ENCODE measurements around the gene INSYN2B. TPM values are rescaled to one million over a fixed set of nuclear protein-coding genes. Genes with fewer than 3 reads are reported as not detected.
"Not testable (repeated sequence)": the region's sequence is repeated elsewhere in the genome, so short reads cannot be mapped to it uniquely, and the experiment has no call there.

Gene INSYN2B
- total RNA-seq, 1 experiment from 2014 or later = not detected

DNA sequence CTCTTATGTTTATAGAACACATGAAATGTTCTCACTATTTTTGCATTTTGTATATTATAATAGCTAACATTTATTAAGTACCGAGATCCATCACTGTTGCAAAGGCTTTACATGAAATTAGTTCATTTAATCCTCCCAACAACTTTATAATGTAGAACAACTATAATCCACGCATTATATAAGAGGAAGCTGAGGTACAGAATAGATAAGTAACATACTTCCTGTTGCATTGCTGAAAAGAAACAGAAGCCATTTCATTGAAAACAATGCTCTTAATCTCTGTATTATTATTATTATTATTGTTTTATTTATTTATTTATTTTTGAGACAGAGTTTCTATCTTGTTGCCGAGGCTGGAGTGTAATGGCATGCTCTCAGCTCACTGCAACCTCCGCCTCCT, 7.9 kb upstream of the INSYN2B start:
- in situ Hi-C loops (cut with HindIII; ENCODE audit: low pct_unique_long_range_greater_than_20kb, low sequenced_read_pairs) = no loop called here
- no peak for DNase-seq (ENCODE audit: low read depth, low spot score)

DNA sequence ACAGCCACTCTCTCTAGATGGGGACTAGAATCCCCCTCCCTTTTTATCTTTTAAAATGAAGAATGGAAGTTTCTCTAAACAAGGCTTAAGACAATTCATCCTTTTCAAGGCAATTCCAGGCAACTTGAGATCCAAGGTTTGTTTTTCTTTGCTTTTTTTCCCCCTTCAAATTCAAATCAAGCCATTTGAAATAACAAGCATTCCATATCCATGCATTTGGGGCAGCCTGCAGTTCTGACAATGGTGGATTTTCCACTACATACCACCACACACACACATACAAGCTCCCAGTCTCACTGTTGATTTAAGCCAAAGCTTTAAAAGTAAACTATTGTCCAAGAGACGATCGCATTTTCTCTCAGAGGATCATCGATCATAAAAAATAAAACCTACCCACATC, 424 bp downstream of the INSYN2B start:
- in situ Hi-C loops (cut with HindIII; ENCODE audit: low pct_unique_long_range_greater_than_20kb, low sequenced_read_pairs) = no loop called here
- no peak for DNase-seq (ENCODE audit: low read depth, low spot score)

DNA sequence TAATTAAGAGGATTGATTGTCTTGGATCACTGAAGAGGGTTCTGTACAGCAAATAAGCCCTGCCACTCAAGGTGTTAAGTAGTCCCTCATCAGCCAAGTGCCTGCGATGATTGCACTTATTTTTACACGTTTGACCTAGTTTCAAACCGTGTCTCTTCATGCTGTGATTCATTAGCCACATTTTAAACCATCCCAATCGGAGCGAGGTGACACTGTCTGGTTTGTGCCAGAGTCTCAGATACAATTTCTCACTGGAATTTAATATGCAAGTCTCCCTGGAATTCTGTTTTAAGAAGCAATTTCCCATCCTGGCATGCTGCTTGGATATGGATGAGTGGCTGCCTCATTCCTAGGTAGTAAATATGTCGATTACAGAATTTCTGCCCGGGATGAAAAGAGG, 1.6 kb downstream of the INSYN2B start:
- no peak for DNase-seq (ENCODE audit: low read depth, low spot score)
- in situ Hi-C loops (cut with HindIII; ENCODE audit: low pct_unique_long_range_greater_than_20kb, low sequenced_read_pairs) = no loop called here

DNA sequence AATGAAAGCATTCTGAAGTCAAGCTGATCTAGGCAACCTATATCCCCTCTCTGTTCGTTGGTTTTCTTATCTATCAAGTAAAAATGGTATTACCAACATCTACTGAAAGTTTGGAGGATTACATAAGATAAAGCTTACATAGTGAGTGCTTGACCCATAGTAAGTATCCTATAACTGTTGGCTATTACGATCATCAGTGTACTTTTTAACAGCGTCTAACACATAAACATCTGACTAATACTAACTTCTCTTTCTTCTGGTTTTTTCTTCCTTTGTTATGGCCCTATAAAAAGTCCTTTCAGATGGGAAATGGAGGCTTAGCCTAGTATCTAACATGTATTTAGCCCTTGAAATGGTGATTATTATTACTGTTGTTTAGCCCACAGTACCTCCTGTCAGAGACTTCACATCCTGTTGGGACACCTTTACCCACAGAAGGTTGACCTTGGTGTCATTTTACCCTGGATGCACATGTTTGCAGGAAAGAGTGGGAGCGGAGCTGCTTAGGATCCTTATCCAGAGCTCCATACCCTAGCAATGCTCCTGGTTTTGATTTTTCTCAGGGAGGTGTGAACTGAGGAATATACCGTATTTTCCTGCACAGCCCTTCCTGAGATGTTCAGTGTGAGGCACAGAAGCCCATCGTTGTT, 6.0 kb downstream of the INSYN2B start:
- in situ Hi-C loops (cut with HindIII; ENCODE audit: low pct_unique_long_range_greater_than_20kb, low sequenced_read_pairs) = no loop called here
- no peak for DNase-seq (ENCODE audit: low read depth, low spot score)

DNA sequence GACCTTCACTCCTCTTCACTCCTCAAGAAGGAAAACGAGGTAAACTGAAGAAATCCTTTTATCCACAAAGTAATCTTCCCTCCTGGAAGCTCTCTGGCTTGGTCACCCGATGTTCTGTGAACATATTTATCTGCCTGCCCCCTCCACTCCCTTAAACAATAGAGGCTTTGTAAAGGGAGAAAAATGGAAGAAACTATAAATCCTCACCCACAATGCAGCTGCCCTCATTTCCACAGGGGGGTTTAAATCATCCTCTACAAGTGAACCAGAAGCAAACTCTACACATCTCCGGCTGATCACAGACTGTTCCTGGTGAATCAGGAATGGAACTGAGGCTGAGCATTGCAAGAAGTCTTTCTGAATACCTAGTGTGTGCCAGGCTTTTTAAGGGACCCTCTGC, 7.2 kb downstream of the INSYN2B start:
- in situ Hi-C loops (cut with HindIII; ENCODE audit: low pct_unique_long_range_greater_than_20kb, low sequenced_read_pairs) = no loop called here
- DNase-seq (ENCODE audit: low read depth, low spot score) = no peak

DNA sequence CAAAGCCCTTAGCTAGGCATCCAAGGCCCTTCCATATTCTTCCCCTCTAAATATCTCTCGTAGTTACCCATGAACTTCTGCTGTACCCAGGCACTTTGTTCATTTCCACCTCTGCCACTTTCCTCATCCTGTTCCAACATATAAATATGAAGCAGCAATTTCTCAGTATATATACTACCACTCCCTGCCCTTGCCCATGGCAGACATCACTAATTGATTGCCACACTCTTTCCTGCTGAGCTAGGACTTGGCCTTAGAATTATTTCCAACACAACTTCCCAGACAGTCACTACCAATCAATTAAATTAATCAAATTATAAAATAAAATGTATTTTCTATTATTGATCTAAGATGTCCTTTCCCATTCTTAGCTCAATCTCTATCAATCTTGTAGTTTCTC, 8.5 kb downstream of the INSYN2B start:
- no peak for DNase-seq (ENCODE audit: low read depth, low spot score)
- in situ Hi-C loops (cut with HindIII; ENCODE audit: low pct_unique_long_range_greater_than_20kb, low sequenced_read_pairs) = no loop called here

DNA sequence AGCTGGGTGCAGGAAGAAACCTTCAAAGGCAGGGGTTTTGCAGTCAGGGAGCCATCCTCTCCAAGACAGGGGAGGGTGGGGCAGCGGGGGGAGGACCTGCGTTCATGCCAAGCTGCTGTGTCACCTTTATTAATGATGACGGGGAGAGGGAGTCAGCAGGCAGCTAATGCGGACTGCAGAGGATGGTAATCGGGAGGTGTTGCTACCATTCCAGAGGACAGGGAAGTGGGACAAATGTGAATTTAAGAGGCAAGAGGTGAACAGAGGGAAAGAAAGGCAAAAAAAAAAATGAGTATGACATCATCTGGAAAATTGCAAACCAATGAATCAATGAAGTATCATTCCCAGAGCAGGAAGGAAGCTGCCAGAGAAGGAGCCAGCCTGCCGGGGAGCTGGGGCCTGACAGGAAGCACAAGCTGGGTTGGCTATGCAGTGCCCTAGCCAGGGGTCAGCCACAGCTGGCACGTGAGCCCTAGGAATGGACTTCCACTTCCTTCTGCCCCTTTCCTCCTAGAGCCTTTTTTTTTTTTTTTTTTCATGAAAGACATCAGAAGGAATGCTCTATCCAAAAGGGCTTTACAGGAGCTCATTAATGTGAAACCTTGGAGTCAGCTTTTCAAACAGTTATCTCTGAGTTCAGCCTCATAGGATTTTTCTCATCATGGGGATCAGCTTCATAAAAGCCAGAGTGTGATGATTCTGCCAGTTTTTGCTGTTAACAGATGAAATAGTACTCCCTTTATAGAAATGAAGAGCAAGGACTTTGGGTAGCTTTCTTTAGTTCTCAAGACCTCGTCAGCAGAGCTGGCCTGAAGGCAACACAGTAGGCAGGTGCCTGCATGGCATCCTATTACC, 9.2 kb downstream of the INSYN2B start:
- in situ Hi-C loops (cut with HindIII; ENCODE audit: low pct_unique_long_range_greater_than_20kb, low sequenced_read_pairs) = no loop called here
- no peak for DNase-seq (ENCODE audit: low read depth, low spot score)

DNA sequence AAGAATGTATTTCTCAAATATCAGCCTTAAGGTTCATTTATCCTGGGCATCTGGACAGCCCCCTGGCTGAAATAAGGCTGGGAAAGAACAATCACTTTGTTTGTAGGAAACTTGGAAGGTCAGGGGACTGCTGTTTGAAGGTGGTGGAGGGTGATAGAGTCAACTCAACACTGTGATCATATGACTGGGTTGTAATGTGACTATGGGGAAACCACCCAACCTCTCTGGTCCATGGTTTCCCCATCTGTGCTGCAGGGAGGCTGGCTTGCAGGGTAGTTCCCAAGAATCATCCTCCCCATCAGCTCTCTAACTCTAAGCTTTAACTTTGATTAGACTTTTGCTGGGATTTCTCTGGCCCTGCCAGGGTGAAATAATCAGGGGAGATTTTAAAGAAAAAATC, 10.0 kb downstream of the INSYN2B start:
- in situ Hi-C loops (cut with HindIII; ENCODE audit: low pct_unique_long_range_greater_than_20kb, low sequenced_read_pairs) = no loop called here

DNA sequence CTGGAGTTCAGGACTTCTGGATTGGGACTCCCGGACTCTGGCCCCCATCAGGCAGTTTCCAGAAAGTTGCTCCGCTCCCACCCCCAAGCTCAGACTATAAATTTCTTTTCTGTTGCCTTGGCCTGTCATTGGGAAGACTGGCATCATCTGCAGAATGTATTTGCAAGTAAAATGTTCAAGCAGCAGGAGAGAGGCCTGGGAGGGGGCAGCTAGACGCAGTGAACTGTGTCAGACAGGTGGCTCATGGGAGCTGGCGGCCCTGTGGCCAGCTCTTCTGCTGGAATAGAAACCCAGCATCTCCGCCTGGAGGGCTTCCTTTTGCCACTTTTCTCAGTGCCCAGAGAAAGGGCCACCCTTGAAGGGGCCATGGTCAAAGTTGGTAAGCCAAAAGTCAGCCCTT, 16.0 kb downstream of the INSYN2B start:
- in situ Hi-C loops (cut with HindIII; ENCODE audit: low pct_unique_long_range_greater_than_20kb, low sequenced_read_pairs) = no loop called here
- DNase-seq (ENCODE audit: low read depth, low spot score) = no peak

More for the DNA sequence above, 10.0 kb downstream of the INSYN2B start:
- DNase-seq (ENCODE audit: low read depth, low spot score) = no peak

DNA sequence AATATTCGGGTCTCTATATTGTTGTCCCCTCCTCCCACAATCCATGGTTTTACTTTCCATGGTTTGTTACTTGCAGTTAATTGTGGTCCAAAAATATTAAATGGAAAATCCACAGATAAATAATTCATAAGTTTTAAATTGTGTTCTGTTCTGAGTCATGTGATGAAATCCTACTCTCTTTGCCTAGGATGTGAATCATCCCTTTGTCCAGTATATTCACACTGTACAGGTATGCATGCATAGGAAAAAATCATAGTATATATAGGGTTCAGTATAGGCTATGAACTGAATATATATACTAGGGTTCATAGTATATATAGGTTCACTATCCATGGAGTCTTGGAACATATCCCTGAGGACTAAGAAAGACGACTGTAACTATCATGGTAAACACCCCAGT, 19.6 kb downstream of the INSYN2B start:
- in situ Hi-C loops (cut with HindIII; ENCODE audit: low pct_unique_long_range_greater_than_20kb, low sequenced_read_pairs) = no loop called here
- no peak for DNase-seq (ENCODE audit: low read depth, low spot score)

DNA sequence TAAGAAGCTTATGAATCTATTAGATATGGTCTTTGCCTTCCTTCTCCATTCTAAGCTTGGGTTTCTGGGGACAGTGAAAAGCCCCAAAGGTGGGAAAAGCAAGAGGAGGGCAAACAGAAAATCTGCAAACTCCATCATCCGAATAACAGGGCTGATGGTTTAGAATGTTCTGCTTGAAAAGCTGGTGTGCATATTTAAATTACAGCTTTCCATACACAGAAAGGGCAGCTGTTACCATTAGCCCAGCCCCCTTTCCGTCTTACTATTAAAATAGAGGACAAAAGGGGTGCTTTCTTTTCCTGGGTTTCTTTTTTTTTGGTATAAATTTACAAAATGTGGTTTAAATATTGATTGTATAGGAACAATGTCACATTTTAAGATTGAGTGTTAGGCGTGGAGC, 22.0 kb downstream of the INSYN2B start:
- in situ Hi-C loops (cut with HindIII; ENCODE audit: low pct_unique_long_range_greater_than_20kb, low sequenced_read_pairs) = no loop called here
- DNase-seq (ENCODE audit: low read depth, low spot score) = no peak

DNA sequence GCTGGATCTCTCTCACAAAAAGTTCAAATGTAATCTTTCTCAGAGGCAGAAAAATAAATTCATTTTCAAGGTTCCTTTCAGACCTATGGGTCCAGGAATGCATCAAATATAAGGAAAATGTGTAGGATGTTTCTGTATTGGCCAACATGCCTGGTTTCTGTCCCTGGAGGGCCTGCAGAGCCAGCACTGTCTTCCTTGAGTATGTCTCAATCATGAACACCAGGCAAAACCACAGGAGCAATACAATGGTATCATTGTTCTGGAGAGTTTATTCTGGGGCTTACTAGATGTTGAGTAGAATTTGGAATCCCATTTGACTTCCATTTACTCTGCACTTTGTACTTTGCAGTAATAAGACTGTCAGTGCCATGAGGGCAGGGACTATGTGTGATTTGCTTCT, 23.5 kb downstream of the INSYN2B start:
- in situ Hi-C loops (cut with HindIII; ENCODE audit: low pct_unique_long_range_greater_than_20kb, low sequenced_read_pairs) = no loop called here
- DNase-seq (ENCODE audit: low read depth, low spot score) = peak; percentile 28

DNA sequence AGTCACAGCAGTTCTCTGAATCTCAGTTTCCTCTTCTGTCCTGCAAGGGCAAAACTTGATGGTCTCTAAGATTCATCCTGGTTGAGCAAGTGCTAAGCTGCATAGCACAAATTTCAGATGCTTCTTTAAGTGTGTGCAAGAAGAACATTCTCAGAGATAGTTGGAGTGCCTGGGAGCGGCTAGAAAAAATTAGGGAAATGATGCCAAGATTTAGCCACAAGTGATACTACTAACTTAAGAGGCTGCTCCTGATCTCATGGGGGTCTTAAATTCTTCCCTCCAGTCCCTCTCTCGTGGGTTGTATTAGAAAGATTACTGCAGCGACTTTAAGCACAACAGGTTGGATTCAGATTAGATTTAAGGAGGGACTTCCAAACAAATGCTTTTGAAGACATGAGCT, 24.2 kb downstream of the INSYN2B start:
- in situ Hi-C loops (cut with HindIII; ENCODE audit: low pct_unique_long_range_greater_than_20kb, low sequenced_read_pairs) = no loop called here

DNA sequence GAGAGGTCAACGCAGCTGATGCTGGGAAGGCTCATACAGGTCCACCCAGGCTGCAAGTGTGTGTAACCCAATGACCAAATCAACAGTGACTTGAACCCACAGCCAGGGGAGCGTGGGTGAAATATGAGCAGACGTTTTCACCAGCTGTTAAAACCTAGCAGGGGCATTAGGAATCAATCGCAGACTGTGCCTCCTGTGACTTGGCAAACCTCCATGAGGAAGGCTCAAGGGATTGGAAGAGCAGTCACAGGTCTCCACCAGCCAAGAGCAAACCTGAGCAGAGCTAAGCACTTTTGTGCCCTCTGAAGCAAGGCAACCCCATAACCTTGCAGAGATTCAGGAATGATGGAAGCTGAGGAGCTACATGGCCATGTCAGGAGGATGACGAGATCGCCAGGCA, 25.5 kb downstream of the INSYN2B start:
- in situ Hi-C loops (cut with HindIII; ENCODE audit: low pct_unique_long_range_greater_than_20kb, low sequenced_read_pairs) = no loop called here
- DNase-seq (ENCODE audit: low read depth, low spot score) = no peak

More for the DNA sequence above, 24.2 kb downstream of the INSYN2B start:
- no peak for DNase-seq (ENCODE audit: low read depth, low spot score)

DNA sequence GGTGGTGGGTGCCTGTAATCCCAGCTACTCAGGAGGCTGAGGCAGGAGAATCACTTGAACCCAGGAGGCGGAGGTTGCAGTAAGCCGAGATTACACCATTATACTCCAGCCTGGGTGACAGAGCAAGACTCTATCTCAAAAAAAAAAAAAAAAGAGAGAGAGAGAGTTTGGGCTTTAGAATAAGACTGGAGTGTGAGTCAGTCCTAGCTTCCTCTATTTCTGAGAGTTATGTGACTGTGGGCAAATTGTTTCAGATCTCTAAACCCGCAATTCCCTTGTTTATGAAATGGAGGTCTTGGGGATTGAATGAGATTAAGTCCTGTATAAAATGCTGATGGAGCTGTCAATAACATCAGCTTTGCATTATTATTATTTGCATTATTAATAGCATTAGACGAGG, 27.1 kb downstream of the INSYN2B start:
- DNase-seq (ENCODE audit: low read depth, low spot score) = not testable (repeated sequence)

DNA sequence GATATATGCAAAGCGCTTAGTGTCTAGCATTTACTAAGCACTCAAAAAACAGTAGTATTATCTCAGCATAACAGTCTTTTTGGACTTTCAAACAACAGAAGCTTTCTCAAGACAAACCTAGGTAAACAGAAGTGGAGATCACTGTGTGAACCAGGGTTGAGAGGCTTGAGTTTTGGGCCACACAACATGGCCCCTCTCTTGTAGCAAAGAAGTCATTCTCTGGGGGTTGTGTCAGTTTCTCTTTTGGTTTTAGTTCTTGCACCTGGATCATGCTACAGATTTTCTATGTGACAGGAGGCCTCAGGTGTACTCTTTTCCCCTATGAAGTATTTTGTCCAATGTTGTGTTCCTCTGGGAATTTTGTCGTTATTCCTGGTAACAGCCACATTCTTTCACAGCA, 30.0 kb downstream of the INSYN2B start:
- in situ Hi-C loops (cut with HindIII; ENCODE audit: low pct_unique_long_range_greater_than_20kb, low sequenced_read_pairs) = no loop called here

More for the DNA sequence above, 27.1 kb downstream of the INSYN2B start:
- in situ Hi-C loops (cut with HindIII; ENCODE audit: low pct_unique_long_range_greater_than_20kb, low sequenced_read_pairs) = not testable (repeated sequence)

DNA sequence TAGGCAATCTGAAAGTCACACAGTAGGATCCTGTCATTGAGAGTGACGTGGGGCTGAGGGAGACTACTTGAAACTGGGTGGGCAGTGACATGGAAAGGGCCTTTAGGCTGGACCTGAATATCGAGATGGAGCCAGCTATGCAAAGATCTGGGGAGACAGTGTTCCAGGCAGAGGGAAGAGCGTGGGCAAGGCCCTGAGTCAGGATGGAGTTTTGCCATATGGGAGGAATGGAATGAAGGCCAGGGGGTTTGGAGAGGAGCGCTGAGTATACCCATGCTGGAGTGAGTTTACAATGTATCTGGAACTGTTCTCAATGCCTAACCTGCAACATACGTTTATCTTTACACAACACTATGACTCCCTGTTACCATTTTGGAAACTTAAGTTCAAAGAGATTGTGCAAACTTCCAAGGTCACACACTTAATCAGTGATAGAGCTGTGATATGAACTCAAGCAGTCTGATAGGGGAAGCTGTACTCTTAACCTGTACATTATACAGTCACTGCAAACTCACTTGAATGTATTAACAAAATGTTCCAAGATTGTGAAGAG, 33.5 kb downstream of the INSYN2B start:
- in situ Hi-C loops (cut with HindIII; ENCODE audit: low pct_unique_long_range_greater_than_20kb, low sequenced_read_pairs) = no loop called here
- DNase-seq (ENCODE audit: low read depth, low spot score) = no peak

More for the DNA sequence above, 30.0 kb downstream of the INSYN2B start:
- DNase-seq (ENCODE audit: low read depth, low spot score) = no peak

DNA sequence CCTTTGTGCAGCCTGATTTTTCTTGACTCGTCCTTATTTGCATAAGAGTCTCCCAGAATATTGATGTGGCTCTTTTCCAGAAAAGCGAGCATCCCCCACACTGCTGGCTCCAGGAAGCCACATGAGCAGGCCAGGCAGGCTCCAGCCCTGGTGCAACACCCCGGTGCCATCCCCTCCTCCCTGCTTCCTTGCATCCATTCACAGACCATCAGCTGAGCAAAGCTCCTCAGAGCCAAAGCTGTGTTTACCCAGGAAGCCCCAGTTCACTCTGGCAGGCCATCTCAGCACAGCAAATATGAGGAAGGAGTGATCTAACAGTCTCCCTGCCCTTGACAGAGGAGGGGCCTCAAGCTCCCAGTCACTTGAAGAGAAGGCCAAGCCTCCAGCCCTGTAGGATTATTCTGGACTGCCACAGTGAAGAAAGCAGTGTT, 34.4 kb downstream of the INSYN2B start:
- DNase-seq (ENCODE audit: low read depth, low spot score) = no peak
- in situ Hi-C loops (cut with HindIII; ENCODE audit: low pct_unique_long_range_greater_than_20kb, low sequenced_read_pairs) = no loop called here

All from SK-MEL-5 (cell line).